ENCODE data around the gene MAPRE2.

MAPRE2 gene

GRCh38 chr18:35089382-35089781 is 48.2 kb downstream of the MAPRE2 start:
- H2AK5ac ChIP-seq (ENCODE audit: low read depth, low read length), result no peak overlapping the region
- H3K9me3 ChIP-seq (replicated peaks in 1 of 2; ENCODE audit: control insufficient read depth in 2 of 2, insufficient read depth in 1 of 2, low read depth in 1 of 2, low read length in 2 of 2), result no peaks in the 10 kb centered on the region
- H3K23ac ChIP-seq (ENCODE audit: low read depth, low read length, poor library complexity), result no peak overlapping the region
- H2BK12ac ChIP-seq (ENCODE audit: low read length), result no peak overlapping the region
- no peak overlapping the region for H2BK15ac ChIP-seq (ENCODE audit: low read length)
- no peak overlapping the region for H4K91ac ChIP-seq (ENCODE audit: low read depth, low read length, poor library complexity)
- no peak overlapping the region for H2BK120ac ChIP-seq (ENCODE audit: low read depth, low read length)
- H3K79me1 ChIP-seq (ENCODE audit: low read depth, low read length), result no peaks in the 10 kb centered on the region
- no peak overlapping the region for H3K4me2 ChIP-seq (ENCODE audit: insufficient read depth, low read length, poor library complexity, severe bottlenecking)
- H3K4me3 ChIP-seq (ENCODE audit: low read length in 2 of 2), result no peak overlapping the region
- H2BK5ac ChIP-seq (ENCODE audit: low read length), result no peak overlapping the region
- no peak overlapping the region for H2AFZ ChIP-seq (ENCODE audit: low read length)
- H3K27me3 ChIP-seq (ENCODE audit: control insufficient read depth in 3 of 3, insufficient read depth in 3 of 3, low read depth in 1 of 3, low read length in 3 of 3), result no peaks in the 10 kb centered on the region
- no peaks in the 10 kb centered on the region for H3K36me3 ChIP-seq (replicated peaks in 1 of 2; ENCODE audit: control insufficient read depth in 2 of 2, insufficient read depth in 2 of 2, low read length in 2 of 2)
- no peak for DNase-seq (ENCODE audit: low spot score)
- no peak overlapping the region for H4K8ac ChIP-seq (ENCODE audit: low read depth, low read length)
- whole genome bisulfite sequencing, 2 donors (ENCODE audit: extremely low coverage in 2 of 2, insufficient read length in 2 of 2, insufficient replicate concordance in 1 of 2), result no CpG with 5 or more reads among the region's 1 CpG
- H3K4me1 ChIP-seq (ENCODE audit: control insufficient read depth in 2 of 2, insufficient read depth in 1 of 2, low read depth in 1 of 2, low read length in 2 of 2), result peaks cover 0 to 1% of the 10 kb centered on the region in 2 donors
- no peak overlapping the region for H3K4ac ChIP-seq (ENCODE audit: low read length)
- no peak overlapping the region for H3K27ac ChIP-seq (replicated peaks; ENCODE audit: low read length)
- H3K14ac ChIP-seq (ENCODE audit: low read length), result no peak overlapping the region
- no peak overlapping the region for H3K18ac ChIP-seq (ENCODE audit: low read length)
- H3K9ac ChIP-seq (ENCODE audit: low read depth, low read length, poor library complexity), result no peak overlapping the region

- Histone ChIP-seq H2AFZ (ENCODE audit: low read length) (no peak overlapping the region), H4K8ac (ENCODE audit: low read depth, low read length) (no peak overlapping the region), H3K23ac (ENCODE audit: low read depth, low read length, poor library complexity) (no peak overlapping the region), H3K18ac (ENCODE audit: low read length) (no peak overlapping the region), H3K9ac (ENCODE audit: low read depth, low read length, poor library complexity) (no peak overlapping the region), H3K79me1 (ENCODE audit: low read depth, low read length) (no peaks in the 10 kb centered on the region), H3K4ac (ENCODE audit: low read length) (no peak overlapping the region), H3K4me2 (ENCODE audit: insufficient read depth, low read length, poor library complexity, severe bottlenecking) (no peak overlapping the region), H3K27ac (replicated peaks; ENCODE audit: low read length) (no peak overlapping the region), H3K36me3 (replicated peaks in 1 of 2; ENCODE audit: control insufficient read depth in 2 of 2, insufficient read depth in 2 of 2, low read length in 2 of 2) (no peaks in the 10 kb centered on the region), H2AK5ac (ENCODE audit: low read depth, low read length) (no peak overlapping the region), H2BK15ac (ENCODE audit: low read length) (no peak overlapping the region), H2BK5ac (ENCODE audit: low read length) (no peak overlapping the region), H2BK120ac (ENCODE audit: low read depth, low read length) (no peak overlapping the region), H3K14ac (ENCODE audit: low read length) (no peak overlapping the region), H3K27me3 (ENCODE audit: control insufficient read depth in 3 of 3, insufficient read depth in 3 of 3, low read depth in 1 of 3, low read length in 3 of 3) (no peaks in the 10 kb centered on the region), H3K4me1 (ENCODE audit: control insufficient read depth in 2 of 2, insufficient read depth in 1 of 2, low read depth in 1 of 2, low read length in 2 of 2) (peaks cover 0 to 1% of the 10 kb centered on the region in 2 donors), H3K4me3 (ENCODE audit: low read length in 2 of 2) (no peak overlapping the region), H3K9me3 (replicated peaks in 1 of 2; ENCODE audit: control insufficient read depth in 2 of 2, insufficient read depth in 1 of 2, low read depth in 1 of 2, low read length in 2 of 2) (no peaks in the 10 kb centered on the region), H4K91ac (ENCODE audit: low read depth, low read length, poor library complexity) (no peak overlapping the region), H2BK12ac (ENCODE audit: low read length) (no peak overlapping the region)
- no peak for DNase-seq (ENCODE audit: low spot score)
- WGBS, 2 donors (ENCODE audit: extremely low coverage in 2 of 2, insufficient read length in 2 of 2, insufficient replicate concordance in 1 of 2), result no CpG with 5 or more reads among the region's 4 CpGs
Observed at GRCh38 chr18:35089891-35090550, 48.8 kb downstream of the MAPRE2 start.

GRCh38 chr18:35091841-35092240 is 50.6 kb downstream of the MAPRE2 start:
- Histone ChIP-seq H2AFZ (ENCODE audit: low read length) (no peak overlapping the region), H3K9me3 (replicated peaks in 1 of 2; ENCODE audit: control insufficient read depth in 2 of 2, insufficient read depth in 1 of 2, low read depth in 1 of 2, low read length in 2 of 2) (no peaks in the 10 kb centered on the region), H3K27ac (replicated peaks; ENCODE audit: low read length) (no peak overlapping the region), H2BK5ac (ENCODE audit: low read length) (no peak overlapping the region), H3K14ac (ENCODE audit: low read length) (no peak overlapping the region), H4K8ac (ENCODE audit: low read depth, low read length) (no peak overlapping the region), H4K91ac (ENCODE audit: low read depth, low read length, poor library complexity) (no peak overlapping the region), H2BK12ac (ENCODE audit: low read length) (no peak overlapping the region), H3K4ac (ENCODE audit: low read length) (no peak overlapping the region), H3K4me2 (ENCODE audit: insufficient read depth, low read length, poor library complexity, severe bottlenecking) (no peak overlapping the region), H2AK5ac (ENCODE audit: low read depth, low read length) (no peak overlapping the region), H3K4me1 (ENCODE audit: control insufficient read depth in 2 of 2, insufficient read depth in 1 of 2, low read depth in 1 of 2, low read length in 2 of 2) (peaks cover 0 to 1% of the 10 kb centered on the region in 2 donors), H3K36me3 (replicated peaks in 1 of 2; ENCODE audit: control insufficient read depth in 2 of 2, insufficient read depth in 2 of 2, low read length in 2 of 2) (no peaks in the 10 kb centered on the region), H3K27me3 (ENCODE audit: control insufficient read depth in 3 of 3, insufficient read depth in 3 of 3, low read depth in 1 of 3, low read length in 3 of 3) (no peaks in the 10 kb centered on the region), H3K18ac (ENCODE audit: low read length) (no peak overlapping the region), H2BK15ac (ENCODE audit: low read length) (no peak overlapping the region), H3K9ac (ENCODE audit: low read depth, low read length, poor library complexity) (no peak overlapping the region), H3K23ac (ENCODE audit: low read depth, low read length, poor library complexity) (no peak overlapping the region), H3K4me3 (ENCODE audit: low read length in 2 of 2) (no peak overlapping the region), H2BK120ac (ENCODE audit: low read depth, low read length) (no peak overlapping the region), H3K79me1 (ENCODE audit: low read depth, low read length) (no peaks in the 10 kb centered on the region)
- no CpG with 5 or more reads among the region's 2 CpGs for WGBS, 2 donors (ENCODE audit: extremely low coverage in 2 of 2, insufficient read length in 2 of 2, insufficient replicate concordance in 1 of 2)
- no peak for DNase-seq (ENCODE audit: low spot score)

GRCh38 chr18:35095983-35096676 is 54.9 kb downstream of the MAPRE2 start:
- H3K14ac ChIP-seq (ENCODE audit: low read length), result no peak overlapping the region
- H4K8ac ChIP-seq (ENCODE audit: low read depth, low read length), result no peak overlapping the region
- no peak overlapping the region for H3K18ac ChIP-seq (ENCODE audit: low read length)
- H3K9me3 ChIP-seq (replicated peaks in 1 of 2; ENCODE audit: control insufficient read depth in 2 of 2, insufficient read depth in 1 of 2, low read depth in 1 of 2, low read length in 2 of 2), result no peaks in the 10 kb centered on the region
- no peak overlapping the region for H3K23ac ChIP-seq (ENCODE audit: low read depth, low read length, poor library complexity)
- H2BK12ac ChIP-seq (ENCODE audit: low read length), result no peak overlapping the region
- no peak overlapping the region for H3K9ac ChIP-seq (ENCODE audit: low read depth, low read length, poor library complexity)
- H4K91ac ChIP-seq (ENCODE audit: low read depth, low read length, poor library complexity), result no peak overlapping the region
- H3K4ac ChIP-seq (ENCODE audit: low read length), result no peak overlapping the region
- no peak overlapping the region for H3K27ac ChIP-seq (replicated peaks; ENCODE audit: low read length)
- H3K4me3 ChIP-seq (ENCODE audit: low read length in 2 of 2), result no peak overlapping the region
- H3K4me2 ChIP-seq (ENCODE audit: insufficient read depth, low read length, poor library complexity, severe bottlenecking), result no peak overlapping the region
- H3K27me3 ChIP-seq (ENCODE audit: control insufficient read depth in 3 of 3, insufficient read depth in 3 of 3, low read depth in 1 of 3, low read length in 3 of 3), result no peaks in the 10 kb centered on the region
- H3K36me3 ChIP-seq (replicated peaks in 1 of 2; ENCODE audit: control insufficient read depth in 2 of 2, insufficient read depth in 2 of 2, low read length in 2 of 2), result peaks cover 1 to 20% of the 10 kb centered on the region in 2 donors
- H3K4me1 ChIP-seq (ENCODE audit: control insufficient read depth in 2 of 2, insufficient read depth in 1 of 2, low read depth in 1 of 2, low read length in 2 of 2), result no peaks in the 10 kb centered on the region
- DNase-seq (ENCODE audit: low spot score), result no peak
- no peaks in the 10 kb centered on the region for H3K79me1 ChIP-seq (ENCODE audit: low read depth, low read length)
- no peak overlapping the region for H2AFZ ChIP-seq (ENCODE audit: low read length)
- H2BK5ac ChIP-seq (ENCODE audit: low read length), result no peak overlapping the region
- WGBS, 2 donors (ENCODE audit: extremely low coverage in 2 of 2, insufficient read length in 2 of 2, insufficient replicate concordance in 1 of 2), result no CpG with 5 or more reads among the region's 1 CpG
- no peak overlapping the region for H2BK120ac ChIP-seq (ENCODE audit: low read depth, low read length)
- no peak overlapping the region for H2AK5ac ChIP-seq (ENCODE audit: low read depth, low read length)
- no peak overlapping the region for H2BK15ac ChIP-seq (ENCODE audit: low read length)
